Measurements from ENCODE around the gene SBF2. TPM values are rescaled to one million over a fixed set of nuclear protein-coding genes. Genes with fewer than 3 reads are reported as not detected.

Gene SBF2
- total and polyA plus RNA-seq, 2 of the 13 experiments (the other 11 are each of a cell fraction or from before 2014, with no cell fraction given): 24.0 to 45.8 TPM

DNA sequence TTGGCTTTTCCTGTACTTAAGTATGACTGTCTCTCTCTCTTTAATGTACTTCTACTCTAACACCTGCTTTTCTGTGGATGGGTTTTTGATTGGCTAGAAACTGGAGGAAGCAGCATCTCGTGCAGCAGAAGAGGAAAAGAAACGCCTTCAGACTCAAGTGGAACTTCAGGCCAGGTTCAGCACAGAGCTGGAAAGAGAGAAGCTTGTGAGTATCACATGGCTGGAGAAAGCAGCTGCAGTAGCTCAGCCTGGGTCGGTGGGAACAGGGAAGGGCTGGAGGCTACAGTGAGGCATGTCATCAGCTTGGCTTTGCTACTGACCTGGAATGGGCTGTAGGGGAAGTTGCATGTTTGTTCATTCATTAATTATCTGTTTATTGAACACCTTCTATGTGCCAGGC is 555.9 kb downstream of the SBF2 start:
- no peak overlapping the region for H3K4me3 ChIP-seq (replicated peaks in 1 of 3; ENCODE audit: insufficient read depth in 1 of 3, low read depth in 2 of 3, low read length in 3 of 3)
- POLR2A ChIA-PET: no interaction called here
- no peaks in the 10 kb centered on the region for H3K79me2 ChIP-seq (ENCODE audit: insufficient read depth, low read length)
- CTCF ChIA-PET (ENCODE audit: low intra/inter-chr PET ratio, low total read pairs): no interaction called here
- no peak overlapping the region for H2AFZ ChIP-seq (ENCODE audit: low read length)
- H3K27ac ChIP-seq (ENCODE audit: extremely low read length, insufficient read depth, low read length): no peak overlapping the region
- no TSS peak for BruUV-seq (replicated peaks)
- no peaks in the 10 kb centered on the region for H3K27me3 ChIP-seq (ENCODE audit: control insufficient read depth in 1 of 2, insufficient read depth in 2 of 2, low read length in 2 of 2)
- peaks cover 13 to 35% of the 10 kb centered on the region in 2 experiments for H3K36me3 ChIP-seq (replicated peaks in 1 of 2; ENCODE audit: control insufficient read depth in 1 of 2, insufficient read depth in 2 of 2, low read length in 2 of 2)
- FAIRE-seq (no peak), DNase-seq (ENCODE audit: low spot score) (no peak), ATAC-seq (no peak)
- no peaks in the 10 kb centered on the region for H4K20me1 ChIP-seq (ENCODE audit: insufficient read depth, low read length)
- H3K4me1 ChIP-seq (ENCODE audit: insufficient read depth, low read length): peaks cover 11% of the 10 kb centered on the region
- 63% methylated on average over 3 of the region's 3 CpGs for WGBS (ENCODE audit: low lambda C conversion rate)
- intact Hi-C loops (cut with micrococcal nuclease; ENCODE audit: unreplicated experiment) (no loop called here), in situ Hi-C loops (cut with HindIII; ENCODE audit: extremely low pct_ligation_motif_present, low pct_unique_long_range_greater_than_20kb) (no loop called here)
- no peak overlapping the region for H3K4me2 ChIP-seq (ENCODE audit: low read depth, low read length)
- no peak overlapping the region for H3K9ac ChIP-seq (ENCODE audit: insufficient read depth, low read depth, low read length)
- H3K9me3 ChIP-seq (ENCODE audit: low read length): peaks cover 8% of the 10 kb centered on the region
- TF ChIP-seq ELF1 (CRISPR knock-in tag; IDR thresholded peaks at IDR 0.05) (no peak), ZNF234 (CRISPR knock-in tag; conservative IDR thresholded peaks at IDR 0.05) (no peak), NR2F6 (IDR thresholded peaks at IDR 0.05) (no peak), NR2F6 (CRISPR knock-in tag; IDR thresholded peaks at IDR 0.05) (no peak), ZNF282 (IDR thresholded peaks at IDR 0.05; ENCODE audit: partially characterized antibody) (no peak), SP2 (CRISPR knock-in tag; IDR thresholded peaks at IDR 0.05) (no peak), BRD4 (CRISPR knock-in tag; IDR thresholded peaks at IDR 0.05) (no peak), SIN3B (IDR thresholded peaks at IDR 0.05; ENCODE audit: low read length) (no peak)
- TF ChIP-seq, protein P1, sequence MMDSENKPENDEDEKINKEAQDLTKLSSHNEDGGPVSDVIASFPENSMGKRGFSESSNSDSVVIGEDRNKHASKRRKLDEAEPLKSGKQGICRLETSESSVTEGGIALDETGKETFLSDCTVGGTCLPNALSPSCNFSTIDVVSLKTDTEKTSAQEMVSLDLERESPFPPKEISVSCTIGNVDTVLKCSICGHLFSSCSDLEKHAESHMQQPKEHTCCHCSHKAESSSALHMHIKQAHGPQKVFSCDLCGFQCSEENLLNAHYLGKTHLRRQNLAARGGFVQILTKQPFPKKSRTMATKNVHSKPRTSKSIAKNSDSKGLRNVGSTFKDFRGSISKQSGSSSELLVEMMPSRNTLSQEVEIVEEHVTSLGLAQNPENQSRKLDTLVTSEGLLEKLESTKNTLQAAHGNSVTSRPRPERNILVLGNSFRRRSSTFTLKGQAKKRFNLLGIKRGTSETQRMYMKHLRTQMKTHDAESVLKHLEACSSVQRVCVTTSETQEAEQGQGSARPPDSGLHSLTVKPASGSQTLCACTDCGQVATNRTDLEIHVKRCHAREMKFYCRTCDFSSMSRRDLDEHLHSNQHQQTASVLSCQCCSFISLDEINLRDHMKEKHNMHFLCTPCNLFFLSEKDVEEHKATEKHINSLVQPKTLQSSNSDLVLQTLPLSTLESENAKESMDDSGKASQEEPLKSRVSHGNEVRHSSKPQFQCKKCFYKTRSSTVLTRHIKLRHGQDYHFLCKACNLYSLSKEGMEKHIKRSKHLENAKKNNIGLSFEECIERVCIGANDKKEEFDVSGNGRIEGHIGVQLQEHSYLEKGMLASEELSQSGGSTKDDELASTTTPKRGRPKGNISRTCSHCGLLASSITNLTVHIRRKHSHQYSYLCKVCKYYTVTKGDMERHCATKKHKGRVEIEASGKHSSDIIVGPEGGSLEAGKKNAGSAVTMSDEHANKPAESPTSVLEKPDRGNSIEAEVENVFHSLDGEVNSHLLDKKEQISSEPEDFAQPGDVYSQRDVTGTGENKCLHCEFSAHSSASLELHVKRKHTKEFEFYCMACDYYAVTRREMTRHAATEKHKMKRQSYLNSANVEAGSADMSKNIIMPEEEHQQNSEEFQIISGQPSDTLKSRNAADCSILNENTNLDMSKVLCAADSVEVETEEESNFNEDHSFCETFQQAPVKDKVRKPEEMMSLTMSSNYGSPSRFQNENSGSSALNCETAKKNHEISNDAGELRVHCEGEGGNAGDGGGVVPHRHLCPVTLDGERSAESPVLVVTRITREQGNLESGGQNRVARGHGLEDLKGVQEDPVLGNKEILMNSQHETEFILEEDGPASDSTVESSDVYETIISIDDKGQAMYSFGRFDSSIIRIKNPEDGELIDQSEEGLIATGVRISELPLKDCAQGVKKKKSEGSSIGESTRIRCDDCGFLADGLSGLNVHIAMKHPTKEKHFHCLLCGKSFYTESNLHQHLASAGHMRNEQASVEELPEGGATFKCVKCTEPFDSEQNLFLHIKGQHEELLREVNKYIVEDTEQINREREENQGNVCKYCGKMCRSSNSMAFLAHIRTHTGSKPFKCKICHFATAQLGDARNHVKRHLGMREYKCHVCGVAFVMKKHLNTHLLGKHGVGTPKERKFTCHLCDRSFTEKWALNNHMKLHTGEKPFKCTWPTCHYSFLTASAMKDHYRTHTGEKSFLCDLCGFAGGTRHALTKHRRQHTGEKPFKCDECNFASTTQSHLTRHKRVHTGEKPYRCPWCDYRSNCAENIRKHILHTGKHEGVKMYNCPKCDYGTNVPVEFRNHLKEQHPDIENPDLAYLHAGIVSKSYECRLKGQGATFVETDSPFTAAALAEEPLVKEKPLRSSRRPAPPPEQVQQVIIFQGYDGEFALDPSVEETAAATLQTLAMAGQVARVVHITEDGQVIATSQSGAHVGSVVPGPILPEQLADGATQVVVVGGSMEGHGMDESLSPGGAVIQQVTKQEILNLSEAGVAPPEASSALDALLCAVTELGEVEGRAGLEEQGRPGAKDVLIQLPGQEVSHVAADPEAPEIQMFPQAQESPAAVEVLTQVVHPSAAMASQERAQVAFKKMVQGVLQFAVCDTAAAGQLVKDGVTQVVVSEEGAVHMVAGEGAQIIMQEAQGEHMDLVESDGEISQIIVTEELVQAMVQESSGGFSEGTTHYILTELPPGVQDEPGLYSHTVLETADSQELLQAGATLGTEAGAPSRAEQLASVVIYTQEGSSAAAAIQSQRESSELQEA (CRISPR knock-in tag; IDR thresholded peaks at IDR 0.05; ENCODE audit: not compliant biosample characterization): no peak
- TF ChIP-seq, protein P2, sequence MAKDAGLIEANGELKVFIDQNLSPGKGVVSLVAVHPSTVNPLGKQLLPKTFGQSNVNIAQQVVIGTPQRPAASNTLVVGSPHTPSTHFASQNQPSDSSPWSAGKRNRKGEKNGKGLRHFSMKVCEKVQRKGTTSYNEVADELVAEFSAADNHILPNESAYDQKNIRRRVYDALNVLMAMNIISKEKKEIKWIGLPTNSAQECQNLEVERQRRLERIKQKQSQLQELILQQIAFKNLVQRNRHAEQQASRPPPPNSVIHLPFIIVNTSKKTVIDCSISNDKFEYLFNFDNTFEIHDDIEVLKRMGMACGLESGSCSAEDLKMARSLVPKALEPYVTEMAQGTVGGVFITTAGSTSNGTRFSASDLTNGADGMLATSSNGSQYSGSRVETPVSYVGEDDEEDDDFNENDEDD (CRISPR knock-in tag; IDR thresholded peaks at IDR 0.05; ENCODE audit: borderline replicate concordance): no peak
- TF ChIP-seq, protein P3, sequence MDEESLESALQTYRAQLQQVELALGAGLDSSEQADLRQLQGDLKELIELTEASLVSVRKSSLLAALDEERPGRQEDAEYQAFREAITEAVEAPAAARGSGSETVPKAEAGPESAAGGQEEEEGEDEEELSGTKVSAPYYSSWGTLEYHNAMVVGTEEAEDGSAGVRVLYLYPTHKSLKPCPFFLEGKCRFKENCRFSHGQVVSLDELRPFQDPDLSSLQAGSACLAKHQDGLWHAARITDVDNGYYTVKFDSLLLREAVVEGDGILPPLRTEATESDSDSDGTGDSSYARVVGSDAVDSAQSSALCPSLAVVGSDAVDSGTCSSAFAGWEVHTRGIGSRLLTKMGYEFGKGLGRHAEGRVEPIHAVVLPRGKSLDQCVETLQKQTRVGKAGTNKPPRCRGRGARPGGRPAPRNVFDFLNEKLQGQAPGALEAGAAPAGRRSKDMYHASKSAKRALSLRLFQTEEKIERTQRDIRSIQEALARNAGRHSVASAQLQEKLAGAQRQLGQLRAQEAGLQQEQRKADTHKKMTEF (CRISPR knock-in tag; IDR thresholded peaks at IDR 0.05): no peak
- TF ChIP-seq, protein P4, sequence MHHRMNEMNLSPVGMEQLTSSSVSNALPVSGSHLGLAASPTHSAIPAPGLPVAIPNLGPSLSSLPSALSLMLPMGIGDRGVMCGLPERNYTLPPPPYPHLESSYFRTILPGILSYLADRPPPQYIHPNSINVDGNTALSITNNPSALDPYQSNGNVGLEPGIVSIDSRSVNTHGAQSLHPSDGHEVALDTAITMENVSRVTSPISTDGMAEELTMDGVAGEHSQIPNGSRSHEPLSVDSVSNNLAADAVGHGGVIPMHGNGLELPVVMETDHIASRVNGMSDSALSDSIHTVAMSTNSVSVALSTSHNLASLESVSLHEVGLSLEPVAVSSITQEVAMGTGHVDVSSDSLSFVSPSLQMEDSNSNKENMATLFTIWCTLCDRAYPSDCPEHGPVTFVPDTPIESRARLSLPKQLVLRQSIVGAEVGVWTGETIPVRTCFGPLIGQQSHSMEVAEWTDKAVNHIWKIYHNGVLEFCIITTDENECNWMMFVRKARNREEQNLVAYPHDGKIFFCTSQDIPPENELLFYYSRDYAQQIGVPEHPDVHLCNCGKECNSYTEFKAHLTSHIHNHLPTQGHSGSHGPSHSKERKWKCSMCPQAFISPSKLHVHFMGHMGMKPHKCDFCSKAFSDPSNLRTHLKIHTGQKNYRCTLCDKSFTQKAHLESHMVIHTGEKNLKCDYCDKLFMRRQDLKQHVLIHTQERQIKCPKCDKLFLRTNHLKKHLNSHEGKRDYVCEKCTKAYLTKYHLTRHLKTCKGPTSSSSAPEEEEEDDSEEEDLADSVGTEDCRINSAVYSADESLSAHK (CRISPR knock-in tag; IDR thresholded peaks at IDR 0.05; ENCODE audit: borderline replicate concordance): no peak
- TF ChIP-seq, protein P5, sequence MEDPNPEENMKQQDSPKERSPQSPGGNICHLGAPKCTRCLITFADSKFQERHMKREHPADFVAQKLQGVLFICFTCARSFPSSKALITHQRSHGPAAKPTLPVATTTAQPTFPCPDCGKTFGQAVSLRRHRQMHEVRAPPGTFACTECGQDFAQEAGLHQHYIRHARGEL (CRISPR knock-in tag; IDR thresholded peaks at IDR 0.05): no peak
